ENCODE data around the gene GARNL3. TPM values are rescaled to one million over a fixed set of nuclear protein-coding genes. Genes with fewer than 3 reads are reported as not detected.
A peak's percentile ranks its signal among the peaks of the same experiment; 100 is the strongest.

The GARNL3 gene
- total RNA-seq, 1 donor from 2014 or later = 21.4 TPM

DNA sequence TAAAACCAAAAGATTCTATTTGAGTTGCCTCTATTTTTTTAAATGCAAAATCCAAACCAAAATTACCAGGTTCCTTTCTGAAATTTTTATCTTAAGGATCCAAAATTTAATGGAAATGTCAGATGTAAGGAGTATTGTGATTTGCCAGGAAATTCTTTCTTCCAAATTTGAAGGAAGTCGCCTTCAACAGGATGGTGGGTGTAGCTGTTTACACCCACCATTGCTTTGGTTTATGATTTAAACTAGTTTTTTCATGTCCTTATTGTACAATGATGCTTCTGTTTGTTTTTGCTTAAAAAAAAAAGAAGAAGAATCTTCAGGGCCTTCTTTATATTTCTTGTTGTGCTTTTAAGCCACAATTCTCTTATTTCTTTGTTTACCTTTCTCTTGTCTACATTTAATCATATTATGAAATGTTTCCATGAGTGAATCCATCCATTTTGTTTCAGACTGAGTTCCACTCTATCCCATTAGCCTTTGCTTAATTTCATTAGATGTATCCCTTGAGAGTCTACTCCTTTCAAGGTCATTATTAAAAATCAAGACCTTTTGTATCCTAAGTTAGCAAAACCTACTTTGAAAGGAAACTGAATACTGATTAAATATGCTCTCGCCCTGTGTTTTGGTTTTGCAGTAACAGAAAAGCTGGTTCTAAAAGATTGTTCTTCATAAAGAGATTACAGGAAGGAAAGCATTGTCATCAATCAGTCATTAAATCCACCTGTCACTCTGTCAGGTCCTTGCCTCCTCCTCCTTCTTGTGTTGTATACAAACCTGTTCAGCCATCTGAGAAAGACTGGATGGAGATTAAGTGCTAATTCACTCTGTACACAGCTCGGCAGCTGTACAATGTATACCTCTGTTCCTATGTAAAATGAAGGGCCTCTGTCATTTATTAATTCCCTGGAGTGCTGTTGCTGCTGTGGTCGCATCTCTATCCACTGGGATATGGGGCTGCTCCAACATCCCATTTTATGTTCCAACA lies 86.9 kb downstream of the GARNL3 start:
- TF ChIP-seq CTCF (IDR thresholded peaks at IDR 0.05; ENCODE audit: unreplicated experiment) = no peak
- no peaks in the 10 kb centered on the region for H3K36me3 Mint-ChIP-seq (ENCODE audit: insufficient read depth)
- H3K4me3 Mint-ChIP-seq (ENCODE audit: low read depth) = no peak overlapping the region
- H3K4me1 Mint-ChIP-seq (ENCODE audit: low read depth) = peaks cover 4% of the 10 kb centered on the region
- DNase-seq (ENCODE audit: low spot score, unreplicated experiment) = no peak
- peak overlapping the region; percentile 22 for H3K27ac Mint-ChIP-seq
- H3K9me3 Mint-ChIP-seq (ENCODE audit: low read depth) = no peaks in the 10 kb centered on the region
- H3K27me3 Mint-ChIP-seq = no peaks in the 10 kb centered on the region

GRCh38 chr9:127353882-127354281 lies 89.3 kb downstream of the GARNL3 start:
- H3K4me1 Mint-ChIP-seq (ENCODE audit: low read depth) = peaks cover 4% of the 10 kb centered on the region
- no peak overlapping the region for H3K4me3 Mint-ChIP-seq (ENCODE audit: low read depth)
- no peaks in the 10 kb centered on the region for H3K27me3 Mint-ChIP-seq
- no peak overlapping the region for H3K27ac Mint-ChIP-seq
- no peaks in the 10 kb centered on the region for H3K9me3 Mint-ChIP-seq (ENCODE audit: low read depth)
- no peak for DNase-seq (ENCODE audit: low spot score, unreplicated experiment)
- H3K36me3 Mint-ChIP-seq (ENCODE audit: insufficient read depth) = no peaks in the 10 kb centered on the region
- no peak for TF ChIP-seq CTCF (IDR thresholded peaks at IDR 0.05; ENCODE audit: unreplicated experiment)

DNA sequence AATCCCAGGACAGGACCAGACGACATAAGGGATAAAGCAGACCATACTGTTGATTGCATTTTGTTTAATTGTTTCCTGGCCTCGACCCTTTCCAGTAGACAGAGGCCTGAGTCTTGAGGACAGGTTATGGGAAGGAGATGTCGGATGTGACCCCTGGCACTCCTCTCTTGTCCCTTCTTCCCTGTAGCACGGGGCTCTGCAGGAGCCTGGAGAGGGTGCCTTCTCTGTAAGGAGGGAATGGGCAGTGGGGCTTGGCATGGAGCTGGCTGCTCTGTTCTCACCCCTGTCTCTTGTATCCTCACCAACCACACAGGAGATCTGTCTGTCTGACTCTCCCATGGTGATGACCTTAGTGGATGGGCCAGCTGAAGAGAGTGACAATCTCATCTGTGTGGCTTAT lies 92.3 kb downstream of the GARNL3 start:
- no peak overlapping the region for H3K27ac Mint-ChIP-seq
- no peaks in the 10 kb centered on the region for H3K9me3 Mint-ChIP-seq (ENCODE audit: low read depth)
- TF ChIP-seq CTCF (IDR thresholded peaks at IDR 0.05; ENCODE audit: unreplicated experiment) = no peak
- no peaks in the 10 kb centered on the region for H3K36me3 Mint-ChIP-seq (ENCODE audit: insufficient read depth)
- H3K4me1 Mint-ChIP-seq (ENCODE audit: low read depth) = peaks cover under 1% of the 10 kb centered on the region
- no peak overlapping the region for H3K4me3 Mint-ChIP-seq (ENCODE audit: low read depth)
- no peaks in the 10 kb centered on the region for H3K27me3 Mint-ChIP-seq
- no peak for DNase-seq (ENCODE audit: low spot score, unreplicated experiment)

DNA sequence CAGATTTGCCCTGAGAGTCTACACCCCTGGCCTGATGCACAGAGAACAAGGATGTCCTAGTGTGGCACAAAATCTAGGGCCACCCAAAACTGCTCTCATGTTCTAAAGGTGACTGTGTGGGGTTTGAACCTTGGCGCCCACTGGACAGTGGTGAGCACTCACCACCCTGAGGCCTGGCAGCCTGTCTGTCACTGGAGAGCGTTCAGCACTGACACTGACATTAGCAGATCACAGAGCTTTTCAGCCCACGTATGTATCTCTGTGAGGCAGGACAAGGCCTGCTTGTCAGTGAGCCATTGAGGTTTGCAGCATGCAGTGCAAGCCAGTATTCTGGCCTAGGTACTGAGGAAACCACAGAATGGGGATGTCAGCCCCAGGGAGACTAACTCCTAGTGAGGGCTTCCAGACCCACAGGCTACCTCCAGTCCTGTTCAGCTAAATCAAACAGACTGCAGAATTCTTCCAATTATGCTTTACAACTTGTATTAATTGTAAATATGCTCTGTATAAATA lies 93.5 kb downstream of the GARNL3 start:
- H3K4me1 Mint-ChIP-seq (ENCODE audit: low read depth) = no peaks in the 10 kb centered on the region
- H3K27ac Mint-ChIP-seq = no peak overlapping the region
- H3K27me3 Mint-ChIP-seq = no peaks in the 10 kb centered on the region
- H3K36me3 Mint-ChIP-seq (ENCODE audit: insufficient read depth) = no peaks in the 10 kb centered on the region
- no peaks in the 10 kb centered on the region for H3K9me3 Mint-ChIP-seq (ENCODE audit: low read depth)
- no peak overlapping the region for H3K4me3 Mint-ChIP-seq (ENCODE audit: low read depth)
- no peak for DNase-seq (ENCODE audit: low spot score, unreplicated experiment)
- TF ChIP-seq CTCF (IDR thresholded peaks at IDR 0.05; ENCODE audit: unreplicated experiment) = no peak

DNA sequence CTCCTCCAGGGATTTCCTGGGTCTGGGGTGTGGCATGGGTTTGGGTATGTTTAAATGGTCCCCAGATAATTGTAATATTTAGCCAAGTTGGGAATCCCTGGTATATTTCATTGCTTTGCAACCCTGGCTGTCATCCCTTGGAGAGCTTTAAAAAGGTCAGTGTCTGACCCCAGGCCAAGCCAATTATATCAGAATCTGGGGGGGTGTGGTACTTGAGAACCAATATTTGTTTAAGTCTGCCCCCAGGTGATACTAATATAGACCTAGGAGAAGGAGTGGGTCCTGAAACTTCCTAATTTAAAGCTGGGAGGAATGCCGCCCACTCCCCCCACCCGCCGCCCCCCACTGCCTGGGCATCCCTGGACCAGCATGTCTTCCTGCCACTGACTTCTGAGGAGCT lies 94.2 kb downstream of the GARNL3 start:
- H3K36me3 Mint-ChIP-seq (ENCODE audit: insufficient read depth) = no peaks in the 10 kb centered on the region
- DNase-seq (ENCODE audit: low spot score, unreplicated experiment) = no peak
- H3K9me3 Mint-ChIP-seq (ENCODE audit: low read depth) = no peaks in the 10 kb centered on the region
- H3K4me3 Mint-ChIP-seq (ENCODE audit: low read depth) = no peak overlapping the region
- H3K4me1 Mint-ChIP-seq (ENCODE audit: low read depth) = no peaks in the 10 kb centered on the region
- no peaks in the 10 kb centered on the region for H3K27me3 Mint-ChIP-seq
- no peak overlapping the region for H3K27ac Mint-ChIP-seq
- TF ChIP-seq CTCF (IDR thresholded peaks at IDR 0.05; ENCODE audit: unreplicated experiment) = no peak

All from progenitor cell of endocrine pancreas (in vitro differentiated cells).